GM12874 (cell line): ENCODE results near the gene TSHZ2.

Source experiments
- TF ChIP-seq, protein P1 (sequence below): IDR thresholded peaks from 2 replicates; pipeline ENCODE4 v1.5.1; 2011; ENCODE audit warnings: low read depth, mild to moderate bottlenecking, control low read depth, low read length, moderate library complexity; ENCODE audit not compliant: insufficient read depth

TSHZ2 gene

DNA sequence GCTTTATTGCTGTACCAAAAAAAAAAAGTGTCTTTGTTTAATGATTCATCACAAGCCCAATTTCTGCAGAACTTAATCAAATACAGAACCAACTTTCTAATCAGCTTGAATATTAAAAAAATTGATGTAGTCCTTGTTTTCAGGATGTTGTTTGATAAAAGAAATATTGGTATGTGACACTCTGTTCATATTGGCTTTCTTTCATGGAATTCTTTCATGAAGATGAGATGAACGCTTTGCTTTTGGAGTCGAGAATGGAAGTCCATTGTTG lies 437.2 kb downstream of the TSHZ2 start:
- TF ChIP-seq, protein P1, sequence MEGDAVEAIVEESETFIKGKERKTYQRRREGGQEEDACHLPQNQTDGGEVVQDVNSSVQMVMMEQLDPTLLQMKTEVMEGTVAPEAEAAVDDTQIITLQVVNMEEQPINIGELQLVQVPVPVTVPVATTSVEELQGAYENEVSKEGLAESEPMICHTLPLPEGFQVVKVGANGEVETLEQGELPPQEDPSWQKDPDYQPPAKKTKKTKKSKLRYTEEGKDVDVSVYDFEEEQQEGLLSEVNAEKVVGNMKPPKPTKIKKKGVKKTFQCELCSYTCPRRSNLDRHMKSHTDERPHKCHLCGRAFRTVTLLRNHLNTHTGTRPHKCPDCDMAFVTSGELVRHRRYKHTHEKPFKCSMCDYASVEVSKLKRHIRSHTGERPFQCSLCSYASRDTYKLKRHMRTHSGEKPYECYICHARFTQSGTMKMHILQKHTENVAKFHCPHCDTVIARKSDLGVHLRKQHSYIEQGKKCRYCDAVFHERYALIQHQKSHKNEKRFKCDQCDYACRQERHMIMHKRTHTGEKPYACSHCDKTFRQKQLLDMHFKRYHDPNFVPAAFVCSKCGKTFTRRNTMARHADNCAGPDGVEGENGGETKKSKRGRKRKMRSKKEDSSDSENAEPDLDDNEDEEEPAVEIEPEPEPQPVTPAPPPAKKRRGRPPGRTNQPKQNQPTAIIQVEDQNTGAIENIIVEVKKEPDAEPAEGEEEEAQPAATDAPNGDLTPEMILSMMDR: no peak

DNA sequence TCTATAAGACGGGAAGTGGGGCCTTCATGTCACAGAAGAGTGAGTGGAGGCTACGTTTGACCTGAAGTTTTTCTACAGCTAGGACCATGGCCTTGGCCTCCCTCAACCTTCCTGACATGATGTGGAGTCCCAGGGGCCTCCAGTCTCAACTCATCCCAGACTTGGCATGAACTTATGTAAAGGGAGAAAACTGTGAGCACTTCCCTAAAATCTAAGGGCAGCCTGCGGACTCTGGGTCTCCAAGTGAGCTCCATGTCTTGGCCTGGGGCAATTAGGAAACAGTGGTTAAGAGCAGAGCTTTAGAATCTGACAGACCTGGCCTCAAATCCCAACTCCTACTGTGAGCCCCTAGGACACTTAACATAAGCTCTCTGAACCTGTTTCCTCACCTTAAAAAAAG lies 439.0 kb downstream of the TSHZ2 start:
- TF ChIP-seq, protein P1: no peak

DNA sequence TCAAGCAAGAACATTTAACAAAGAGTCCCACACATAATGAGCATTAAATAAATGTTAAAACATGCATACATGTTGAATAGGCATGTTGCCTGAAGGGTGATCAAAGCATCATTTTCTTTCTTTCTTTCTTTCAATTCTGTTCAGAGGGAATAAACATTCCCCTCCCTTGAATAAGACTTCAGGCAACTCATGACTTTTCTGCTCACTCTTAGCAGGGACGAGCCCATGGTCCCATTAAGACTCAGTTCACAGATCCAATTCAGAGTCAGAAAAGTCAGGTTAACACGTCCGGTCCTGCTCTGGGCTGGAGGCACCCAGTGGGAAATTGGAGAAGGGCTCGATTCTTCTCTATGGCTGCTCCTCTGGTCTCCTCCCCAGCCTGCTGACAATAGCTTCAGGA lies 439.7 kb downstream of the TSHZ2 start:
- TF ChIP-seq, protein P1: no peak

DNA sequence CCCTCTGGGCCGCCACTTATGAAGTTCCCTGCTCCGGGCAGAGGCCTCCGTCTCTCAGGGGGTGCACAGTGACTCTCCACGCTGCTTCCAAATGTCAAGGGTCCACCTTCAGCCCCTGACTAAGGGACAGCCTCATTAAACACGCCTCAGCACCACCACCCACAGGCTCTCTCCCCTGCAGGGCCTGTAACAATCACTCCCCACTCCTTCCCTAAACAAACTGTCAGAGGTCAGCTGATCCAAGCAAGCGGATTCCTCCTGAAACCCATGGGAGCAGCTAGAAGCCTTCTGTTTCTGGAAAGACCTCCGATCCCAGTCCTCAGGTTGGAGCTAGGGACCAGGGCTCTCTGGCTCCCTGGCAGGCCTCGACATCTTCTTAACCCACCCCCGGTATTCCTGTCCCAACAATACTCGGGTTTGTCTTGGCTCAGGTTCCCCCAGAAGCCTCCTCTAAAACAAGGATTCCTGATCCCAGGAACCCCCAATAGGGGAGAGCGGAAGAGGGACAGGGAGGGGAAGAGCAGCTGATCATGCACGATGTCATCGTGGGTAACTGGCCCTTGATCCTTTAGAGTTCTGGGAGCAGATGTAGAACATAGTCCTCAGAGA lies 440.5 kb downstream of the TSHZ2 start:
- TF ChIP-seq, protein P1: no peak

DNA sequence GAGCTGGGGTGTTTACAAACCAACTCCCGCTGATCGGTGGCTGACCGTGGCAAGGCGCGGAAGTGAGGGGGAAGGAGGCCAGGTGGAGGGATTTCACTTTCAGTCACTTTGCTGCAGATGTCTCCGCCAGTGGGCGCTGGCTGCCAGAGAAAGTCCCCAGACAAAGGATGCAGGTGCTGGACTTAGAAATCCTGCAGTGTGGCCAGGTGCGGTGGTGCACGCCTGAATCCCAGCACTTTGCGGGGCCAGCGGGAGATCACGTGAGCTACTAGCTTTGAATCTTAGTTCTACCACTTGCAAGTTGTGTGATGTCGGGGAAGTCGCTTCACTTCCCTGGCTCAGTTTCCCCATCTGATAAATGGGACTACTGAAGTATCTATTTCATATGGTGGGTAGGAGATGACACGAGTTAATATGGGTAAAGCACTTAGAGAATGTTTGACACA lies 441.1 kb downstream of the TSHZ2 start:
- TF ChIP-seq, protein P1: peak; percentile 85

DNA sequence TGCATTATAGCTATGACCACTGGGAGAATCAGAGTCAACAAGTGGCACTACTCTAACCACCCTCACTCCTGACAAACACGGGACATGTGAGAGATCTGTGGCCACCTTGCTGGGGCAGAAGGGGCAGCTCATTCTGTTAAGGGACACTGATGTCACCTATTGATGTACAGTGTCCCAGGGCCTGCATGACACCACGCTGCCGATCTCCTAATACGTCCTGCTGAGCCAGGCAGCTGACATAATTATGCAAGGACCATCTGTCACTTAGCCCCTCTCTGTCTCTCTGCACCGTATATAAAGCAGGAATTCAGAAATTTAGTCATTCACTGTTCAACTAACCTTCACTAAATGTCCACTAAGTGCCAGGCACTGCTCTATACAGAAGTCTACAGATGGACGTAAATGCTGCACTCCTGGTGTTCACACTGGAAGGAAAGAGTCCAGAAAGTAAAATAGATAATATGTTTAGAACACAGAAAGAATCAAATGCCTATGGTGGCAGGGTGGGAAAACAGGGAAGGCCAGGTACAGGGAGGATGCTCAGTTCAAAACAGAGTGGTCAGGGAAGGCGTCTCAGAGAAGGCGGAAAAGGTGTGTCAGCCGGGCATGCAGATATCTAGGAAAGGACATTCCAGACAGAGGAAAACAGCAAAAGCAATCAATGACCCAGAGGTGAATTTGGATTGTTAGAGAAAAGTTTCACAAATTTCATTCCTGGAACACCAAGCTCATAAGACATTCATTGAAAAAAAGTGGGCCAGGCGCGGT lies 447.7 kb downstream of the TSHZ2 start:
- TF ChIP-seq, protein P1: no peak

DNA sequence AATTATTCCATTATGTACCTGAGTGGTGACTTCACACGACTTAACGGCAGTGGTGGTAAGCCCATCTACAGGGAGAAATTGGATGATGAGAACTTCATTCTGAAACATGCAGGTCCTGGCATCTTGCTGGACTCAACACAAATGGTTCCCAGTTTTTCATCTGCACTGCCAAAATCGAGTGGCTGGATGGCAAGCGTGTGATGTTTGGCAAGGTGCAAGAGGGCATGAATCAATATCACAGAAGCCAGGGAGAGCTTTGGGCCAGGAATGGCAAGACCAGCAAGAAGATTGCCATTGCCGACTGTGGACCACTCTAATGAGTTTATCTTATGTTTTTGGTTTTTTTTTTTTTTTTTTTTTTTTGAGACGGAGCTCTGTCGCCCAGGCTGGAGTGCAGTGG lies 449.2 kb downstream of the TSHZ2 start:
- TF ChIP-seq, protein P1: no peak
